GM23338 (cell line): ENCODE data around the gene KRT222. TPM values are rescaled to one million over a fixed set of nuclear protein-coding genes. Genes with fewer than 3 reads are reported as not detected.

Experiments used
- ATAC-seq: fragments of 200-7000 bp; cut with Tn5 transposase; 3 replicates; pipeline ENCODE4 v1.9.1; 2020
- DNase-seq: peaks from one replicate; pipeline ENCODE4 v3.0.0-alpha.2; 2015; ENCODE audit warnings: low spot score
- H2AFZ ChIP-seq: fragments of 200-600 bp; sonication (generic); 2 replicates; pipeline ENCODE4 v1.8.0; 2016; ENCODE audit warnings: antibody characterized with exemption, mild to moderate bottlenecking, moderate library complexity
- H3F3A ChIP-seq: fragments of 200-600 bp; sonication (generic); replicated peaks from 2 replicates; pipeline ENCODE4 v1.8.0; 2017; ENCODE audit warnings: antibody characterized with exemption, mixed run types, low read depth
- H3K27ac ChIP-seq: fragments of 200-600 bp; sonication (generic); 2 replicates; pipeline ENCODE4 v1.6.1; 2016; ENCODE audit warnings: low read depth
- H3K27me3 ChIP-seq: fragments of 200-600 bp; sonication (generic); 2 replicates; pipeline ENCODE4 v1.8.0; 2016; ENCODE audit warnings: mild to moderate bottlenecking, mixed run types, moderate library complexity; ENCODE audit not compliant: insufficient read depth
- H3K36me3 ChIP-seq: fragments of 200-600 bp; sonication (generic); 2 replicates; pipeline ENCODE4 v1.8.0; 2016; ENCODE audit warnings: mild to moderate bottlenecking; ENCODE audit not compliant: insufficient read depth
- H3K4me1 ChIP-seq: fragments of 200-600 bp; sonication (generic); 2 replicates; pipeline ENCODE4 v1.8.0; 2016; ENCODE audit warnings: mild to moderate bottlenecking, moderate library complexity; ENCODE audit not compliant: insufficient read depth
- H3K4me2 ChIP-seq: fragments of 200-600 bp; sonication (generic); 2 replicates; pipeline ENCODE4 v1.7.1; 2017; ENCODE audit warnings: mixed run types
- H3K4me3 ChIP-seq: fragments of 200-600 bp; sonication (generic); 2 replicates; pipeline ENCODE4 v1.6.1; 2016; ENCODE audit warnings: mixed run types
- H3K79me2 ChIP-seq: fragments of 200-600 bp; sonication (generic); replicated peaks from 2 replicates; pipeline ENCODE4 v1.8.0; 2017; ENCODE audit warnings: mild to moderate bottlenecking; ENCODE audit not compliant: insufficient read depth
- H3K9me2 ChIP-seq: fragments of 200-600 bp; sonication (generic); 2 replicates; pipeline ENCODE4 v1.8.0; 2017; ENCODE audit not compliant: insufficient read depth
- H4K20me1 ChIP-seq: fragments of 200-600 bp; sonication (generic); replicated peaks from 2 replicates; pipeline ENCODE4 v1.8.0; 2017; ENCODE audit warnings: mild to moderate bottlenecking; ENCODE audit not compliant: insufficient read depth
- H3K27ac Mint-ChIP-seq: 2 replicates; pipeline ENCODE4 v1.8.0; 2020; ENCODE audit warnings: inconsistent platforms, mild to moderate bottlenecking, moderate library complexity, mixed read lengths
- H3K27me3 Mint-ChIP-seq: 3 replicates; pipeline ENCODE4 v1.8.0; 2022; ENCODE audit warnings: low read depth, mild to moderate bottlenecking, moderate library complexity, mixed read lengths, inconsistent platforms; ENCODE audit not compliant: insufficient read depth, poor library complexity
- H3K36me3 Mint-ChIP-seq: 3 replicates; pipeline ENCODE4 v1.8.0; 2021; ENCODE audit warnings: low read depth, mild to moderate bottlenecking, inconsistent platforms, moderate library complexity, mixed read lengths
- H3K4me1 Mint-ChIP-seq: 3 replicates; pipeline ENCODE4 v1.8.0; 2020; ENCODE audit warnings: mild to moderate bottlenecking, inconsistent platforms, mixed read lengths
- H3K4me3 Mint-ChIP-seq: 3 replicates; pipeline ENCODE4 v1.8.0; 2021; ENCODE audit warnings: moderate library complexity, mild to moderate bottlenecking, inconsistent platforms, mixed read lengths
- H3K9me3 Mint-ChIP-seq: 3 replicates; pipeline ENCODE4 v1.8.0; 2020; ENCODE audit warnings: moderate library complexity, mild to moderate bottlenecking, inconsistent platforms, mixed read lengths
- CREB1 ChIP-seq: fragments of 250-450 bp; sonication (Bioruptor Pico); IDR thresholded peaks from 2 replicates; pipeline ENCODE4 v1.5.0; 2020; ENCODE audit warnings: low read depth, mild to moderate bottlenecking, moderate library complexity
- CTCF ChIP-seq, 2 experiments: fragments of 200-600 bp in 1 of 2; sonication (generic) in 1 of 2; conservative IDR thresholded peaks; 2 replicates each; pipeline versions ENCODE4 v1.5.1 to v1.6.1; 2016 to 2017; ENCODE audit warnings: antibody characterized with exemption in 2 of 2, low read depth in 2 of 2, mild to moderate bottlenecking in 2 of 2, moderate library complexity in 1 of 2
- ETS1 ChIP-seq: IDR thresholded peaks from 2 replicates; pipeline ENCODE4 v1.6.1; 2016; ENCODE audit warnings: antibody characterized with exemption
- EZH2 ChIP-seq: fragments of 200-600 bp; sonication (generic); IDR thresholded peaks from one replicate; pipeline ENCODE4 v1.8.0; 2017; ENCODE audit warnings: antibody characterized with exemption, mild to moderate bottlenecking, low read depth; ENCODE audit not compliant: unreplicated experiment
- JUNB ChIP-seq: IDR thresholded peaks from one replicate; pipeline ENCODE4 v1.6.1; 2016; ENCODE audit warnings: antibody characterized with exemption; ENCODE audit not compliant: unreplicated experiment
- POLR2AphosphoS5 ChIP-seq: IDR thresholded peaks from 2 replicates; pipeline ENCODE4 v1.6.1; 2016; ENCODE audit warnings: antibody characterized with exemption, low read depth
- REST ChIP-seq: IDR thresholded peaks from one replicate; pipeline ENCODE4 v1.6.1; 2018; ENCODE audit warnings: antibody characterized with exemption; ENCODE audit not compliant: unreplicated experiment
- STAT1 ChIP-seq: IDR thresholded peaks from one replicate; pipeline ENCODE4 v1.6.1; 2016; ENCODE audit warnings: antibody characterized with exemption; ENCODE audit not compliant: unreplicated experiment
- ZNF114 ChIP-seq: fragments of 250-450 bp; sonication (Bioruptor Pico); IDR thresholded peaks from 2 replicates; pipeline ENCODE4 v1.5.0; 2020; ENCODE audit warnings: mild to moderate bottlenecking, moderate library complexity
- ZNF462 ChIP-seq: fragments of 250-450 bp; sonication (Bioruptor Pico); IDR thresholded peaks from 2 replicates; pipeline ENCODE4 v1.5.0; 2020; ENCODE audit warnings: mild to moderate bottlenecking, moderate library complexity
- polyA plus RNA-seq: library from polyadenylated mRNA; unstranded; fragments of >200 nt; fragmentation: Nextera tagmentation; extraction: Ambion mirVana; gene quantifications from 2 replicates; pipeline ENCODE4 v1.2.1, GENCODE V29; 2016
- total RNA-seq: library from RNA; depleted of rRNA; stranded (reverse); fragments of >200 nt; shearing (Covaris generic); gene quantifications from 2 replicates; pipeline ENCODE4 v1.2.3, GENCODE V29; 2014

Gene KRT222
- total and polyA plus RNA-seq, 2 experiments from 2014 or later = not detected

- Mint-ChIP-seq H3K36me3 (no peaks in the 10 kb centered on the region), H3K27me3 (no peaks in the 10 kb centered on the region), H3K4me3 (no peak overlapping the region), H3K27ac (no peak overlapping the region), H3K9me3 (no peaks in the 10 kb centered on the region), H3K4me1 (no peaks in the 10 kb centered on the region)
- Histone ChIP-seq H2AFZ (peak overlapping the region; percentile 29; the same call in 1 of the 2 replicates), H3K9me2 (no peaks in the 10 kb centered on the region), H3F3A (no peaks in the 10 kb centered on the region), H4K20me1 (no peaks in the 10 kb centered on the region), H3K27me3 (no peaks in the 10 kb centered on the region), H3K4me3 (no peak overlapping the region), H3K4me2 (no peak overlapping the region), H3K79me2 (no peaks in the 10 kb centered on the region), H3K27ac (no peak overlapping the region), H3K4me1 (no peaks in the 10 kb centered on the region), H3K36me3 (no peaks in the 10 kb centered on the region)
- DNase-seq (no peak), ATAC-seq (no peak)
- no peak for TF ChIP-seq ETS1
- TF ChIP-seq EZH2 = no peak
- TF ChIP-seq JUNB = no peak
These were observed 21.2 kb upstream of the KRT222 start for GRCh38 chr17:40686192-40686591.

GRCh38 chr17:40680998-40681397, 16.0 kb upstream of the KRT222 start:
- Mint-ChIP-seq H3K36me3 (no peaks in the 10 kb centered on the region), H3K27ac (no peak overlapping the region)
- TF ChIP-seq POLR2AphosphoS5 = no peak
- TF ChIP-seq CREB1 (CRISPR knock-in tag) = no peak
- no peak for TF ChIP-seq JUNB
- no peak for TF ChIP-seq CTCF (conservative IDR thresholded peaks at IDR 0.05; ENCODE audit: low read depth in 2 of 2)
- TF ChIP-seq ZNF114 (CRISPR knock-in tag) = no peak
- TF ChIP-seq ZNF462 (CRISPR knock-in tag) = no peak
- TF ChIP-seq REST = no peak
- no peak for TF ChIP-seq STAT1

More at GRCh38 chr17:40680998-40681397, 16.0 kb upstream of the KRT222 start:
- Histone ChIP-seq H3K36me3 (no peaks in the 10 kb centered on the region), H3K4me1 (no peaks in the 10 kb centered on the region), H3K79me2 (no peaks in the 10 kb centered on the region), H3K27me3 (no peaks in the 10 kb centered on the region), H2AFZ (no peak overlapping the region), H3F3A (no peaks in the 10 kb centered on the region), H3K27ac (no peak overlapping the region), H3K9me2 (no peaks in the 10 kb centered on the region), H3K4me2 (no peak overlapping the region), H4K20me1 (no peaks in the 10 kb centered on the region), H3K4me3 (no peak overlapping the region)
- ATAC-seq (no peak), DNase-seq (no peak)
- H3K9me3 Mint-ChIP-seq = no peaks in the 10 kb centered on the region
- H3K27me3 Mint-ChIP-seq = peaks cover 2% of the 10 kb centered on the region
- H3K4me3 Mint-ChIP-seq = no peak overlapping the region
- no peaks in the 10 kb centered on the region for H3K4me1 Mint-ChIP-seq
